Fibroblast of lung (primary cell): ENCODE data around the gene ASB18.

Source experiments
- EZH2 ChIP-seq: IDR thresholded peaks from 2 replicates; pipeline ENCODE4 v1.5.1; 2012; ENCODE audit warnings: low read length, control low read depth, mild to moderate bottlenecking; ENCODE audit errors: missing control alignments
- TF ChIP-seq, protein P1 (sequence below), 2 donors: IDR thresholded peaks in 1 of 2; conservative IDR thresholded peaks in 1 of 2; 1 replicate in 1 of 2; 2 replicates in 1 of 2; pipeline ENCODE4 v1.5.1; 2011 to 2012; ENCODE audit warnings: low read length in 2 of 2, control low read depth in 1 of 2, inconsistent platforms in 1 of 2, low read depth in 1 of 2, mild to moderate bottlenecking in 1 of 2

DNA sequence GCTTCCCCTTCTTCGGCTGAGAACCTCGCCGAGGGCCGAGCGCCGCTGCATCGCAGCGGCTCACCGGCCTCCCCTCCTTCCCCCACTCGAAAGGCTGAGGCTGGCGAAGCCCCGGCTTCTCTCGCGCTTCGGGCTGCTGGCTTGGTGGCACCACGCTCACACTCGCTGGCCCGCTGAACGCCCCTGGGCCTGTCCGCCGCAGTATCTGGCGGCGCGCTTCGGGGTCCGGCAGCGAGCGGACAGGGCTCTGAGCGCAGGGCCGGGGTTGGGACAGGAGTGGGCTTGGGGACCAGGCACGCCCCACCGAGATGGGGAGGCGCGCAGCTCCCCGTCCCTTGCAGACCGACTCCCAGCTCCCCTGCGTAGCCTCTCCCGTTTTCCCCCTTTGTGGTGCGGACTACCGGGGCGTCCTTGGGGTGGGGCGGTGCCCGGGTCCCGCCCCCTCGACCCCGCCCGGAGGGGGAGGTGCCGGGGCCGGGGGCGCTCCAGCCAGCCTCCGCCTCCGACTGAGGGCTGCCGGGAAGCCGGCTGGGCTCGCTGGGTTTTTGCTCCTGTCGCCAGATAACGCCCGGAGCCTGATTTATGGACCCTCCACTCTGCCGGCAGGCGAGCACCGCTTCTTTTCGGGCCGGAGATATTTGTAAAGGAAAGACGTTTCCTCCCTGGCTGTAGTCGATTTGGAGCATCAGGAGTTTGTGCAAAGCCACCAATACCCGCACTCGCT, 99.8 kb downstream of the ASB18 start:
- TF ChIP-seq, protein P1, sequence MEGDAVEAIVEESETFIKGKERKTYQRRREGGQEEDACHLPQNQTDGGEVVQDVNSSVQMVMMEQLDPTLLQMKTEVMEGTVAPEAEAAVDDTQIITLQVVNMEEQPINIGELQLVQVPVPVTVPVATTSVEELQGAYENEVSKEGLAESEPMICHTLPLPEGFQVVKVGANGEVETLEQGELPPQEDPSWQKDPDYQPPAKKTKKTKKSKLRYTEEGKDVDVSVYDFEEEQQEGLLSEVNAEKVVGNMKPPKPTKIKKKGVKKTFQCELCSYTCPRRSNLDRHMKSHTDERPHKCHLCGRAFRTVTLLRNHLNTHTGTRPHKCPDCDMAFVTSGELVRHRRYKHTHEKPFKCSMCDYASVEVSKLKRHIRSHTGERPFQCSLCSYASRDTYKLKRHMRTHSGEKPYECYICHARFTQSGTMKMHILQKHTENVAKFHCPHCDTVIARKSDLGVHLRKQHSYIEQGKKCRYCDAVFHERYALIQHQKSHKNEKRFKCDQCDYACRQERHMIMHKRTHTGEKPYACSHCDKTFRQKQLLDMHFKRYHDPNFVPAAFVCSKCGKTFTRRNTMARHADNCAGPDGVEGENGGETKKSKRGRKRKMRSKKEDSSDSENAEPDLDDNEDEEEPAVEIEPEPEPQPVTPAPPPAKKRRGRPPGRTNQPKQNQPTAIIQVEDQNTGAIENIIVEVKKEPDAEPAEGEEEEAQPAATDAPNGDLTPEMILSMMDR (conservative IDR thresholded peaks at IDR 0.05 in 1 of 2, IDR thresholded peaks at IDR 0.05 in 1 of 2; ENCODE audit: low read depth in 1 of 2, low read length in 2 of 2), result no peak
- no peak for TF ChIP-seq EZH2
